Gastrocnemius medialis (tissue), 4 donors: Measurements from ENCODE around the gene EPS8L1.

Source experiments
- CTCF ChIP-seq, 5 experiments: fragments of 450-650 bp in 3 of 5; fragments of 200-600 bp in 2 of 5; sonication (generic) in 2 of 5; IDR thresholded peaks in 4 of 5; conservative IDR thresholded peaks in 1 of 5; 1 replicate in 4 of 5; 2 replicates in 1 of 5; pipeline ENCODE4 v1.5.1; 2016 to 2019; ENCODE audit warnings: antibody characterized with exemption in 5 of 5, mild to moderate bottlenecking in 3 of 5, moderate library complexity in 3 of 5
- POLR2A ChIP-seq, 2 donors: fragments of 450-650 bp; IDR thresholded peaks; one replicate each; pipeline ENCODE4 v1.6.1; 2017; ENCODE audit warnings: antibody characterized with exemption in 2 of 2, mild to moderate bottlenecking in 2 of 2, moderate library complexity in 2 of 2

DNA sequence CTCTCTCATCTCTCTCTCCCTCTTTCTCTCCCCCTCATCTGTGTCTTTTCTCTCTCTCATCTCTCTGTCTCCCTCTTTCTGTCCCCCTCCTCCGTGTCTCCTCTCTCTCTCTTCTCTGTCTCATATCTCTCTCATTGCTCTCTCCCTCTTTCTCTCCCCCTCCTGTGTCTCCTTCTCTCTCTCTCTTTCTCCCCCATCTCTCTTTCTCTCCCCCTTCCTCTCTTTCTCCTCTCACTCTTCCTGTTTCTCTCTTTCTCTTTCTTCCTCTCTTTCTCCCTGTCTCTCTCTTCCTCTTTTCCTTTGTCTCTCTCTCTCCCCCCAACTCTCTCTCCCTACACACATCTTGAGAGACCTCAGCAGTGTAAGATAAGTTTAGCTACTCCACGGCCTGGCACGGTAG, 7.8 kb upstream of the EPS8L1 start:
- no peak for TF ChIP-seq CTCF (IDR thresholded peaks at IDR 0.05 in 4 of 5, conservative IDR thresholded peaks at IDR 0.05 in 1 of 5)
- TF ChIP-seq POLR2A (IDR thresholded peaks at IDR 0.05), result no peak
